Activated CD8-positive, alpha-beta T cell treated with anti-CD3 and anti-CD28 coated beads, Interleukin-2, amount 10 ng/mL, durations not matched to agents 7 days and 5 days (primary cell): ENCODE data around the gene FAM120A. TPM values are rescaled to one million over a fixed set of nuclear protein-coding genes. Genes with fewer than 3 reads are reported as not detected.

ENCODE experiments used
- ATAC-seq: fragments of 150-1000 bp; cut with Tn5 transposase; one replicate; pipeline ENCODE4 v1.10.0; 2021; ENCODE audit warnings: moderate library complexity
- CTCF ChIA-PET: fragments of 350-600 bp; sonication (Branson Sonifier 250); formaldehyde crosslinking; loops from one replicate; lab custom pipeline; 2021; ENCODE audit warnings: antibody characterized with exemption; lab: Charles Lee
- POLR2A ChIA-PET: fragments of 350-600 bp; sonication (Branson Sonifier 250); formaldehyde crosslinking; loops from one replicate; lab custom pipeline; 2021; ENCODE audit warnings: antibody characterized with exemption; lab: Charles Lee
- DNase-seq: peaks from one replicate; pipeline ENCODE4 v3.0.0-alpha.2; 2020
- H3K27ac Mint-ChIP-seq: one replicate; pipeline ENCODE4 v1.8.0; 2021; ENCODE audit warnings: mild to moderate bottlenecking, mixed read lengths
- H3K27me3 Mint-ChIP-seq: one replicate; pipeline ENCODE4 v1.8.0; 2021; ENCODE audit warnings: low read depth, mixed read lengths
- H3K36me3 Mint-ChIP-seq: one replicate; pipeline ENCODE4 v1.8.0; 2021; ENCODE audit warnings: low read depth, mixed read lengths
- H3K4me1 Mint-ChIP-seq: one replicate; pipeline ENCODE4 v1.8.0; 2021; ENCODE audit warnings: low read depth, mixed read lengths
- H3K4me3 Mint-ChIP-seq: one replicate; pipeline ENCODE4 v1.8.0; 2021; ENCODE audit warnings: mild to moderate bottlenecking, mixed read lengths
- H3K9me3 Mint-ChIP-seq: one replicate; pipeline ENCODE4 v1.8.0; 2022; ENCODE audit warnings: mixed read lengths; ENCODE audit not compliant: insufficient read depth
- total RNA-seq, 2 experiments: library from RNA; stranded (reverse); gene quantifications; one replicate each; pipeline ENCODE4 v1.2.3, GENCODE V29; 2021

The FAM120A gene
- total RNA-seq, 2 experiments from 2014 or later = 139 to 141 TPM

GRCh38 chr9:93464876-93465275 lies 13.4 kb downstream of the FAM120A start:
- H3K4me3 Mint-ChIP-seq = peak overlapping the region; percentile 67
- POLR2A ChIA-PET = interaction anchor here (0.7 to 4.6 kb wide), 4 partner anchors 11 to 102 kb away, joined by 3 to 50 read pairs (median 21); partner anchors contain the start of genes FAM120A and FAM120AOS
- H3K36me3 Mint-ChIP-seq = peaks cover 30% of the 10 kb centered on the region
- no peak for ATAC-seq
- H3K4me1 Mint-ChIP-seq = peaks cover 81% of the 10 kb centered on the region
- H3K9me3 Mint-ChIP-seq = no peaks in the 10 kb centered on the region
- no peaks in the 10 kb centered on the region for H3K27me3 Mint-ChIP-seq
- no peak for DNase-seq
- peak overlapping the region; percentile 92 for H3K27ac Mint-ChIP-seq
- CTCF ChIA-PET = interaction anchor here (0.9 to 4.2 kb wide), 6 partner anchors 9 to 102 kb away, joined by 4 to 42 read pairs (median 9); partner anchors contain the start of gene FAM120AOS

- DNase-seq = no peak
- Mint-ChIP-seq H3K36me3 (peaks cover 31% of the 10 kb centered on the region), H3K4me3 (no peak overlapping the region), H3K27me3 (no peaks in the 10 kb centered on the region), H3K27ac (peak overlapping the region; percentile 63), H3K9me3 (no peaks in the 10 kb centered on the region), H3K4me1 (peaks cover 84% of the 10 kb centered on the region)
- POLR2A ChIA-PET = interaction anchor here (0.8 to 4.6 kb wide), 3 partner anchors 12 to 36 kb away, joined by 3 to 50 read pairs (median 32); partner anchors contain the start of genes FAM120A and FAM120AOS
- ATAC-seq = no peak
- CTCF ChIA-PET = interaction anchor here (0.9 to 4.2 kb wide), 4 partner anchors 10 to 101 kb away, joined by 3 to 42 read pairs (median 16); partner anchors contain the start of gene FAM120AOS
Measured at GRCh38 chr9:93465855-93466254, 14.4 kb downstream of the FAM120A start.

GRCh38 chr9:93466416-93467061 lies 15.1 kb downstream of the FAM120A start:
- DNase-seq = no peak
- H3K27me3 Mint-ChIP-seq = no peaks in the 10 kb centered on the region
- H3K4me3 Mint-ChIP-seq = no peak overlapping the region
- H3K36me3 Mint-ChIP-seq = peaks cover 35% of the 10 kb centered on the region
- no peak for ATAC-seq
- ChIA-PET CTCF (interaction anchor here (0.9 to 4.2 kb wide), 2 partner anchors 10 to 100 kb away, joined by 3 to 26 read pairs; no protein-coding TSS in a partner anchor), POLR2A (interaction anchor here (0.8 to 4.6 kb wide), 3 partner anchors 13 to 36 kb away, joined by 3 to 50 read pairs (median 32); partner anchors contain the start of genes FAM120A and FAM120AOS)
- H3K27ac Mint-ChIP-seq = peak overlapping the region; percentile 43
- no peaks in the 10 kb centered on the region for H3K9me3 Mint-ChIP-seq
- H3K4me1 Mint-ChIP-seq = peaks cover 86% of the 10 kb centered on the region

GRCh38 chr9:93467062-93467416 lies 15.6 kb downstream of the FAM120A start:
- H3K4me3 Mint-ChIP-seq = no peak overlapping the region
- H3K4me1 Mint-ChIP-seq = peaks cover 82% of the 10 kb centered on the region
- no peak overlapping the region for H3K27ac Mint-ChIP-seq
- ATAC-seq = no peak
- no peak for DNase-seq
- H3K9me3 Mint-ChIP-seq = no peaks in the 10 kb centered on the region
- peaks cover 35% of the 10 kb centered on the region for H3K36me3 Mint-ChIP-seq
- no peaks in the 10 kb centered on the region for H3K27me3 Mint-ChIP-seq
- ChIA-PET CTCF (no interaction called here), POLR2A (interaction anchor here (4.2 kb wide), 1 partner anchor 13 kb away, joined by 50 read pairs; the partner anchor contains the start of gene FAM120AOS)

GRCh38 chr9:93467462-93467861 lies 16.0 kb downstream of the FAM120A start:
- DNase-seq = no peak

GRCh38 chr9:93468763-93469456 lies 17.4 kb downstream of the FAM120A start:
- CTCF ChIA-PET = interaction anchor here (1.3 kb wide), 1 partner anchor 17 kb away, joined by 4 read pairs; the partner anchor contains the start of gene FAM120A
- H3K27me3 Mint-ChIP-seq = no peaks in the 10 kb centered on the region
- ATAC-seq (no peak), DNase-seq (no peak)
- H3K4me1 Mint-ChIP-seq = peaks cover 65% of the 10 kb centered on the region
- H3K9me3 Mint-ChIP-seq = no peaks in the 10 kb centered on the region
- no peak overlapping the region for H3K4me3 Mint-ChIP-seq
- H3K27ac Mint-ChIP-seq = peak overlapping the region; percentile 58
- POLR2A ChIA-PET = interaction anchor here (1.0 to 2.1 kb wide), 2 partner anchors 18 to 98 kb away, joined by 7 read pairs; partner anchors contain the start of gene FAM120A
- H3K36me3 Mint-ChIP-seq = peaks cover 38% of the 10 kb centered on the region

More at GRCh38 chr9:93467462-93467861, 16.0 kb downstream of the FAM120A start:
- peak overlapping the region; percentile 32 for H3K27ac Mint-ChIP-seq
- ATAC-seq = no peak
- peaks cover 37% of the 10 kb centered on the region for H3K36me3 Mint-ChIP-seq
- H3K4me3 Mint-ChIP-seq = no peak overlapping the region
- ChIA-PET CTCF (interaction anchor here (1.3 kb wide), 1 partner anchor 16 kb away, joined by 4 read pairs; the partner anchor contains the start of gene FAM120A), POLR2A (no interaction called here)
- no peaks in the 10 kb centered on the region for H3K9me3 Mint-ChIP-seq
- peaks cover 80% of the 10 kb centered on the region for H3K4me1 Mint-ChIP-seq
- no peaks in the 10 kb centered on the region for H3K27me3 Mint-ChIP-seq

GRCh38 chr9:93470391-93470790 lies 18.9 kb downstream of the FAM120A start:
- H3K36me3 Mint-ChIP-seq = peaks cover 36% of the 10 kb centered on the region
- H3K27ac Mint-ChIP-seq = peak overlapping the region; percentile 15
- peaks cover 53% of the 10 kb centered on the region for H3K4me1 Mint-ChIP-seq
- no peak overlapping the region for H3K4me3 Mint-ChIP-seq
- POLR2A ChIA-PET = interaction anchor here (1.2 to 2.1 kb wide), 2 partner anchors 17 to 19 kb away, joined by 4 to 7 read pairs; partner anchors contain the start of genes FAM120A and FAM120AOS
- ATAC-seq (no peak), DNase-seq (no peak)
- CTCF ChIA-PET = no interaction called here
- no peaks in the 10 kb centered on the region for H3K27me3 Mint-ChIP-seq
- H3K9me3 Mint-ChIP-seq = no peaks in the 10 kb centered on the region

- no peaks in the 10 kb centered on the region for H3K27me3 Mint-ChIP-seq
- no peak overlapping the region for H3K4me3 Mint-ChIP-seq
- ChIA-PET CTCF (interaction anchor here (1.5 kb wide), 1 partner anchor 362 kb away, joined by 5 read pairs; no protein-coding TSS in a partner anchor), POLR2A (interaction anchor here (1.2 to 2.1 kb wide), 2 partner anchors 18 to 20 kb away, joined by 4 to 7 read pairs; partner anchors contain the start of genes FAM120A and FAM120AOS)
- ATAC-seq (no peak), DNase-seq (no peak)
- H3K4me1 Mint-ChIP-seq = peaks cover 51% of the 10 kb centered on the region
- H3K36me3 Mint-ChIP-seq = peaks cover 38% of the 10 kb centered on the region
- no peak overlapping the region for H3K27ac Mint-ChIP-seq
- no peaks in the 10 kb centered on the region for H3K9me3 Mint-ChIP-seq
Measured at GRCh38 chr9:93471124-93471523, 19.6 kb downstream of the FAM120A start.

- peaks cover 29% of the 10 kb centered on the region for H3K4me1 Mint-ChIP-seq
- H3K27ac Mint-ChIP-seq = no peak overlapping the region
- H3K27me3 Mint-ChIP-seq = no peaks in the 10 kb centered on the region
- POLR2A ChIA-PET = interaction anchor here (1.6 kb wide), 1 partner anchor 20 kb away, joined by 4 read pairs; the partner anchor contains the start of gene FAM120AOS
- no peaks in the 10 kb centered on the region for H3K9me3 Mint-ChIP-seq
- DNase-seq (no peak), ATAC-seq (no peak)
- H3K4me3 Mint-ChIP-seq = no peak overlapping the region
- H3K36me3 Mint-ChIP-seq = peaks cover 49% of the 10 kb centered on the region
- CTCF ChIA-PET = interaction anchor here (1.2 to 2.1 kb wide), 4 partner anchors 9 to 93 kb away, joined by 5 to 12 read pairs (median 6); partner anchors contain the start of gene FAM120AOS
Measured at GRCh38 chr9:93473411-93473810, 21.9 kb downstream of the FAM120A start.

GRCh38 chr9:93475108-93475507 lies 23.6 kb downstream of the FAM120A start:
- ChIA-PET CTCF (no interaction called here), POLR2A (no interaction called here)
- Mint-ChIP-seq H3K36me3 (peaks cover 56% of the 10 kb centered on the region), H3K27me3 (no peaks in the 10 kb centered on the region), H3K4me1 (peaks cover 22% of the 10 kb centered on the region), H3K27ac (no peak overlapping the region), H3K4me3 (no peak overlapping the region), H3K9me3 (no peaks in the 10 kb centered on the region)
- DNase-seq = no peak
- ATAC-seq = no peak

GRCh38 chr9:93475856-93476255 lies 24.4 kb downstream of the FAM120A start:
- DNase-seq (no peak), ATAC-seq (no peak)
- Mint-ChIP-seq H3K9me3 (no peaks in the 10 kb centered on the region), H3K27me3 (no peaks in the 10 kb centered on the region), H3K4me1 (peaks cover 17% of the 10 kb centered on the region), H3K27ac (peak overlapping the region; percentile 18), H3K36me3 (peaks cover 55% of the 10 kb centered on the region), H3K4me3 (no peak overlapping the region)
- CTCF ChIA-PET = no interaction called here
- POLR2A ChIA-PET = no interaction called here
